CD4-positive, CD25-positive, alpha-beta regulatory T cell (primary cell): ENCODE measurements around the gene SRRM5. TPM values are rescaled to one million over a fixed set of nuclear protein-coding genes. Genes with fewer than 3 reads are reported as not detected.

ENCODE experiments used
- ATAC-seq, 2 donors: fragments of 150-1000 bp; cut with Tn5 transposase; one replicate each; pipeline ENCODE4 v1.10.0; 2021; ENCODE audit warnings: low read depth in 2 of 2, moderate number of reproducible peaks in 2 of 2, moderate library complexity in 1 of 2
- DNase-seq, 3 donors: peaks; one replicate each; pipeline versions ENCODE4 v3.0.0 to v3.0.0-alpha.2; 2012 to 2022; ENCODE audit warnings: mixed read lengths in 1 of 3
- H3K27ac ChIP-seq: one replicate; pipeline ENCODE4 v1.7.0; 2013; ENCODE audit warnings: mild to moderate bottlenecking, low read length; ENCODE audit not compliant: insufficient read depth, poor library complexity, severe bottlenecking
- H3K27me3 ChIP-seq: one replicate; pipeline ENCODE4 v1.7.0; 2013; ENCODE audit warnings: low read length; ENCODE audit not compliant: control insufficient read depth, insufficient read depth
- H3K36me3 ChIP-seq: one replicate; pipeline ENCODE4 v1.7.0; 2013; ENCODE audit warnings: mild to moderate bottlenecking, low read length, moderate library complexity; ENCODE audit not compliant: control insufficient read depth, insufficient read depth
- H3K4me1 ChIP-seq: 2 replicates; pipeline ENCODE4 v1.7.0; 2013; ENCODE audit warnings: mild to moderate bottlenecking, low read length; ENCODE audit not compliant: insufficient read depth, control insufficient read depth, poor library complexity, severe bottlenecking
- H3K4me3 ChIP-seq: one replicate; pipeline ENCODE4 v1.7.0; 2013; ENCODE audit warnings: low read depth, mild to moderate bottlenecking, low read length, moderate library complexity
- H3K9me3 ChIP-seq, 2 experiments: 1 replicate in 1 of 2; 2 replicates in 1 of 2; pipeline ENCODE4 v1.7.0; 2013; ENCODE audit warnings: low read length in 2 of 2, mild to moderate bottlenecking in 1 of 2, moderate library complexity in 1 of 2; ENCODE audit not compliant: control insufficient read depth in 2 of 2
- H3K27ac Mint-ChIP-seq, 3 donors: one replicate each; pipeline ENCODE4 v1.8.0; 2020 to 2022; ENCODE audit warnings: mild to moderate bottlenecking in 3 of 3, mixed read lengths in 3 of 3, moderate library complexity in 2 of 3
- H3K27me3 Mint-ChIP-seq: one replicate; pipeline ENCODE4 v1.8.0; 2022; ENCODE audit warnings: mild to moderate bottlenecking, mixed read lengths
- H3K36me3 Mint-ChIP-seq: one replicate; pipeline ENCODE4 v1.8.0; 2020; ENCODE audit warnings: mixed read lengths
- H3K4me1 Mint-ChIP-seq, 4 donors: one replicate each; pipeline ENCODE4 v1.8.0; 2020 to 2022; ENCODE audit warnings: mixed read lengths in 4 of 4, mild to moderate bottlenecking in 1 of 4
- H3K4me3 Mint-ChIP-seq, 4 donors: one replicate each; pipeline ENCODE4 v1.8.0; 2020 to 2022; ENCODE audit warnings: mild to moderate bottlenecking in 4 of 4, mixed read lengths in 4 of 4, moderate library complexity in 3 of 4
- H3K9me3 Mint-ChIP-seq, 7 donors: one replicate each; pipeline ENCODE4 v1.8.0; 2020 to 2022; ENCODE audit warnings: mixed read lengths in 7 of 7, mild to moderate bottlenecking in 3 of 7, moderate library complexity in 2 of 7
- polyA plus RNA-seq, 4 donors: library from polyadenylated mRNA; unstranded; fragments of 300-500 nt; fragmentation: Illumina TruSeq; gene quantifications; one replicate each; pipeline ENCODE4 v1.2.3, GENCODE V29; 2021
- total RNA-seq: library from RNA; stranded (reverse); gene quantifications from one replicate; pipeline ENCODE4 v1.2.3, GENCODE V29; 2022

SRRM5 gene
- total and polyA plus RNA-seq, 5 donors from 2014 or later: 0.42 to 1.1 (median 0.64) TPM

DNA sequence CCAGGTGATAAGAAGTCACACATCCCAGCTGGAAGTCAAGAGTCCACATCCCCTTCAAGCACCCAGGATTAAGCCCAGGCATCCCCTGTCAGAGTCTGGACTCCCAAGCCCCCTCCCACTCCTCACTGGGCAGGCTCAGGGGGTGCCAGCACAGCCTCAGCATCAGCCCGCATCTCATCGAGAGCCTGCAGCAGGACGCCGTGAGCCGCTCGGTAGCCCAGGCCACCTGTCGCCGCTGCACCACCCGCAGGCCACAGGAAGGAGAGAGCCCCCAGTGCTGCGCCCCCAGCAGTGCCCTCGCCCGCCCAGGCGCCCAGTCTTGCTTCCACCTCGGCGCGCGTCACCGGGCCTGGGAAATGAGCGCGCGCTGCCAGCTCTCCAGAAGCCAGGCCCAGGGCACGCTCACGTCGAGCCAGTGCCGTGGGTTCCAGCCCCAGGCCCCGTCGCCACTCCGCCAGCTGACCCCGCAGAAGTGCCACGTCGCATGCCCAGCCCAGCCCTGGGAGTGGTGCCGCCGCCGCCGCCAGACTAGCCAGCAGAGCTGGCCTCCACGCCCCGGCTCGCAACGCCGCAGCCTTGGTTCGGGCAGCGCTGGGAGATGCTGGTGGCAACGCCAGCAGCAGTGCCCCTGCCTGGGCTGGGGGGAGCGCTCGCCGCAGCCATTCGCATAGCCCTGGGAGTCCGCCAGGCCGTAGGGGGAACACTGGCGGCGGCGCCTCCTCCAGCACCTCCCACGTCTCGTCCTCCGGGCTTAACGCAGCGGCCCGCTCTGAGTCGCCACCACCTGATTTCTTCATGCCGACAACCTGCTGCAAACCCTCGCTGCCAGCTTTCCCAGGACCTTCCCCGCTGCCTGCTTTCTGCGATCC, 19.8 kb upstream of the SRRM5 start:
- Histone ChIP-seq H3K36me3 (peaks cover 8% of the 10 kb centered on the region), H3K4me3 (no peak overlapping the region), H3K4me1 (peaks cover 34% of the 10 kb centered on the region), H3K27me3 (no peaks in the 10 kb centered on the region), H3K27ac (no peak overlapping the region), H3K9me3 (no peaks in the 10 kb centered on the region)
- DNase-seq (no peak), ATAC-seq (no peak)
- Mint-ChIP-seq H3K27ac (no peak overlapping the region), H3K27me3 (peaks cover 6% of the 10 kb centered on the region), H3K36me3 (peaks cover 17% of the 10 kb centered on the region), H3K4me1 (peaks cover 0 to 48% (median 21%) of the 10 kb centered on the region in 4 donors), H3K4me3 (no peak overlapping the region), H3K9me3 (peaks cover 0 to 1% (median 0%) of the 10 kb centered on the region in 7 donors)

GRCh38 chr19:43592800-43593350, 19.0 kb upstream of the SRRM5 start:
- Histone ChIP-seq H3K27me3 (no peaks in the 10 kb centered on the region), H3K4me1 (peaks cover 41% of the 10 kb centered on the region), H3K36me3 (peaks cover 8% of the 10 kb centered on the region), H3K27ac (no peak overlapping the region), H3K9me3 (no peaks in the 10 kb centered on the region), H3K4me3 (no peak overlapping the region)
- H3K4me1 Mint-ChIP-seq: peaks cover 6 to 56% (median 28%) of the 10 kb centered on the region in 4 donors
- H3K27ac Mint-ChIP-seq: peak overlapping the region in 1 of 3 donors; percentile 21
- H3K27me3 Mint-ChIP-seq: peaks cover 6% of the 10 kb centered on the region
- DNase-seq (no peak), ATAC-seq (no peak)
- H3K4me3 Mint-ChIP-seq: peak overlapping the region in 1 of 4 donors; percentile 86
- peaks cover 21% of the 10 kb centered on the region for H3K36me3 Mint-ChIP-seq
- H3K9me3 Mint-ChIP-seq: peaks cover 0 to 1% (median 0%) of the 10 kb centered on the region in 7 donors

GRCh38 chr19:43594081-43594697, 17.7 kb upstream of the SRRM5 start:
- ATAC-seq (no peak), DNase-seq (no peak)
- no peaks in the 10 kb centered on the region for H3K27me3 ChIP-seq
- Mint-ChIP-seq H3K27me3 (peaks cover 6% of the 10 kb centered on the region), H3K9me3 (peaks cover 0 to 1% (median 0%) of the 10 kb centered on the region in 7 donors), H3K36me3 (peaks cover 23% of the 10 kb centered on the region), H3K4me1 (peaks cover 7 to 67% (median 37%) of the 10 kb centered on the region in 4 donors), H3K4me3 (peak overlapping the region in 3 of 4 donors; percentile 80 to 97 (median 95)), H3K27ac (peak overlapping the region; percentile 56 to 99 (median 81))
- peak overlapping the region; percentile 37 for H3K4me3 ChIP-seq
- H3K4me1 ChIP-seq: peaks cover 43% of the 10 kb centered on the region
- no peaks in the 10 kb centered on the region for H3K9me3 ChIP-seq
- peaks cover 12% of the 10 kb centered on the region for H3K36me3 ChIP-seq
- H3K27ac ChIP-seq: peak overlapping the region; percentile 98

DNA sequence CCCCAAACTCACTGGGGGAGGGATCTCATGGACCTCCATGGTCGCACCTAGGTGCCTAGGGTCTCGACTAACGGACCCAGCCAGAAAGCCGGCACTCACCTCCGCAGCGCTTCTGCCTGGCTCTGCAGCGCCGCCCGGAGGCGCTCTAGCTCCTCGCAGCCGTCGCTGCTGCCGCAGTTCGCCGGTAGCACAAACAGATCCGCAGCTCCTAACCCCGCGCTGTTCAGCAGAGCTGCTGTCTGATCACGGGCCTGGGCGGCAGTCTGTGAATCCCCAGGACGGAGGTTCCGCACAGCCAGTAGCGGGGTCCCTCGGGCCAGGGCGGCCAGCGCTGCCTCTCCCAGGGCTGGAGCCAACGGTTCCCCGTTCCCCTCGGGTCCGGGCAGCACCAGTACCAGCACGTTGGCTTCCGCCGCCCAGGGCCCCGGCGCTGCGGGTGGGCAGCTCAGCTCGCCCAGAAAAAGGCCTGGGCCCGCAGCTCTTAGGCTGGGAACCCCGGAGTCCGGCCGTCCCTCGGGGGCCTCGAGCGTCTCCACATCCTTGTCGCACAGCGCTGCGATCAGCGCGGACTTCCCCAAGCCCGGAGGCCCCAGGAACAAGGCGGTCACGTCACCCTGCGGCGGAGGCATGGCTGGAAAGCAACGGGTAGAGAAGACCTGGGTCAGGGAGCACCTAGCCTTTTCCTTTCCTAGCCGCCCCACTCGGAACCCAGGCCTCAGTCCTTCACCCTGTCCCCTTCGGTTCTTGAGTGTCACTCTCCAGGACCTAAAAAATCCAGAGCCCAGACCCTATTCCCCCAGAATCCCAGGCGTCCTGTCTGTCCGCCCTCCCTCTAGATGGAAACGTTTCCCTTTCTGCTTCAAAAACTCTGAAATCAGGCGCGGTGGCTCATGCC, 16.9 kb upstream of the SRRM5 start:
- Mint-ChIP-seq H3K4me3 (peak overlapping the region; percentile 94 to 97 (median 96)), H3K27me3 (peaks cover 6% of the 10 kb centered on the region), H3K27ac (peak overlapping the region; percentile 80 to 100 (median 99)), H3K4me1 (peaks cover 7 to 67% (median 36%) of the 10 kb centered on the region in 4 donors), H3K9me3 (peaks cover 0 to 1% (median 0%) of the 10 kb centered on the region in 7 donors), H3K36me3 (peaks cover 21% of the 10 kb centered on the region)
- DNase-seq (peak; percentile 58 to 88 (median 79)), ATAC-seq (peak; percentile 57 to 68)
- Histone ChIP-seq H3K4me1 (peaks cover 43% of the 10 kb centered on the region), H3K9me3 (no peaks in the 10 kb centered on the region), H3K27ac (peak overlapping the region; percentile 98), H3K36me3 (peaks cover 18% of the 10 kb centered on the region), H3K4me3 (peak overlapping the region; percentile 83), H3K27me3 (no peaks in the 10 kb centered on the region)

- H3K27me3 ChIP-seq: no peaks in the 10 kb centered on the region
- H3K36me3 ChIP-seq: peaks cover 19% of the 10 kb centered on the region
- H3K4me1 ChIP-seq: peaks cover 43% of the 10 kb centered on the region
- ATAC-seq (peak; percentile 3 to 7), DNase-seq (no peak)
- Mint-ChIP-seq H3K27me3 (peaks cover 6% of the 10 kb centered on the region), H3K9me3 (peaks cover 0 to 1% (median 0%) of the 10 kb centered on the region in 7 donors), H3K4me3 (peak overlapping the region; percentile 94 to 97 (median 96)), H3K4me1 (peaks cover 7 to 62% (median 35%) of the 10 kb centered on the region in 4 donors), H3K27ac (peak overlapping the region; percentile 99 to 100 (median 100)), H3K36me3 (peaks cover 18% of the 10 kb centered on the region)
- H3K9me3 ChIP-seq: no peaks in the 10 kb centered on the region
- peak overlapping the region; percentile 83 for H3K4me3 ChIP-seq
- H3K27ac ChIP-seq: peak overlapping the region; percentile 98
Measured at GRCh38 chr19:43595605-43595998, 16.3 kb upstream of the SRRM5 start.

DNA sequence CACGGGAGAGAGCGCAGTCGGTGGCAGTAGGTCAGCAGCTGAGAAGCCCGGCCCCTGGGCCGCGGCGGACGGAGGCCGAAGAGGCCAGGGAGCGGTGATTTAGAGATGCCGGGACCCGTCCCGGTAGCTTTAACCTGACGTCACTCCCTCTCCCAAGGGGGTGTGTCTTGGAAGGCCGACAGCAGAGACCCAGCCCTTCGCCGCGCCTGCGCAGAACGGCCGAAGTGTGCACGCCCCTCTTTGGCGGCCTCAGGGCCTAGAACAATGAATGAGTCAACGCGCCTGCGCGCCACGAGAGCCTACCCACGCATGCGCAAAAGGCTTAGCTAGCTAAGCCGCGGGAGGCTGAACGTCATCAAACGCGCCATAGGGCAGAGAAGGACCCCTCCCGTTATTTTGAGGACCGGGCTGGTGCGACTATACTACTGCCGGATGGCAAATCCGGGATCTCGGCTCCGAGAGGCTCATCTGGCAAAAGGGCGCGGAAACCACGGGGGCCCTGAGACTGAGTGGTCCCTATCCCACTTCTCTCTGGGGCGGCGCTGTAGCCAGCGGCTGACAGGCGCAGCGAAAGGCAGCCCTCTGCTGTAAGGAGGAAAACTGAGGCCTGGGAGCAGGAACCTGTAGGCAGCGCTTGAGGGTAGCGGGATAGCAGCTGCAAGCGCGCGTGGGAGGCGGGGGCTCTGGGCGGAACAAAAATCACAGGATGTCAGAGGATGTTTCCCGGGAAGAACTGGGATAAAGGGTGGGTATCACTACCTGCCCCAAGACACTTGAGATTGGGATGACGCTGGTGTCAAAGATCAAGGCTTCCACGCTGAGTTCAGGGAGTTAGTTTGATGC, 15.7 kb upstream of the SRRM5 start, which contains the start of the genes IRGQ and ZNF576:
IRGQ (minus strand) TSS at position 136 of the 843 bp plus-strand sequence. CDS start 796 bp downstream, outside the sequence.
ZNF576 (plus strand) TSS at position 597 of the 843 bp plus-strand sequence. CDS start 514 bp downstream, outside the sequence.
- H3K9me3 ChIP-seq: no peaks in the 10 kb centered on the region
- peaks cover 25% of the 10 kb centered on the region for H3K36me3 ChIP-seq
- Mint-ChIP-seq H3K4me1 (peaks cover 7 to 59% (median 34%) of the 10 kb centered on the region in 4 donors), H3K27me3 (peaks cover 6% of the 10 kb centered on the region), H3K9me3 (peaks cover 0 to 1% (median 0%) of the 10 kb centered on the region in 7 donors), H3K4me3 (peak within 1 kb of the TSS; percentile 94 to 97 (median 96)), H3K36me3 (peaks cover 14% of the 10 kb centered on the region), H3K27ac (peak within 1 kb of the TSS; percentile 99 to 100 (median 100))
- H3K4me1 ChIP-seq: peaks cover 43% of the 10 kb centered on the region
- H3K27me3 ChIP-seq: no peaks in the 10 kb centered on the region
- peak within 1 kb of the TSS; percentile 91 for H3K4me3 ChIP-seq
- ATAC-seq (peak; percentile 75 to 77), DNase-seq (peak; percentile 99 to 100 (median 99))
- H3K27ac ChIP-seq: peak within 1 kb of the TSS; percentile 98
